HG03095 (cell line): Measurements from ENCODE around the gene ASB2.
A peak's percentile ranks its signal among the peaks of the same experiment; 100 is the strongest.

Source experiments
- ATAC-seq: cut with Tn5 transposase; IDR thresholded peaks from one replicate; pipeline ENCODE4 v1.9.1; 2021; ENCODE audit warnings: moderate library complexity; ENCODE audit not compliant: unreplicated experiment

ASB2 gene

GRCh38 chr14:93976477-93977057, at the start of gene ASB2:
TSS of gene ASB2 (minus strand) at chr14:93976570. CDS start at chr14:93964539, 12,031 bp downstream.
- peak; percentile 11 for ATAC-seq

GRCh38 chr14:94025720-94026119, 49.4 kb upstream of the ASB2 start:
- ATAC-seq = no peak

- no peak for ATAC-seq
Measured at GRCh38 chr14:94024549-94024948, 48.2 kb upstream of the ASB2 start.

GRCh38 chr14:94022532-94023411, 46.4 kb upstream of the ASB2 start:
- no peak for ATAC-seq

- ATAC-seq = no peak
Measured at GRCh38 chr14:94021416-94022157, 45.2 kb upstream of the ASB2 start.

- ATAC-seq = no peak
Measured at GRCh38 chr14:94021001-94021400, 44.6 kb upstream of the ASB2 start.

- no peak for ATAC-seq
Measured at GRCh38 chr14:94020267-94020666, 43.9 kb upstream of the ASB2 start.

GRCh38 chr14:94019329-94019728, 43.0 kb upstream of the ASB2 start:
- no peak for ATAC-seq

- no peak for ATAC-seq
Measured at GRCh38 chr14:94018308-94018707, 41.9 kb upstream of the ASB2 start.

GRCh38 chr14:94016446-94016976, 40.1 kb upstream of the ASB2 start:
- ATAC-seq = no peak

- ATAC-seq = no peak
Measured at GRCh38 chr14:94015223-94015622, 38.9 kb upstream of the ASB2 start.

- no peak for ATAC-seq
Measured at GRCh38 chr14:94014382-94014781, 38.0 kb upstream of the ASB2 start.

GRCh38 chr14:94011795-94012194, 35.4 kb upstream of the ASB2 start:
- ATAC-seq = no peak

- ATAC-seq = no peak
Measured at GRCh38 chr14:94010625-94011024, 34.3 kb upstream of the ASB2 start.

- peak; percentile 60 for ATAC-seq
Measured at GRCh38 chr14:94009767-94010166, 33.4 kb upstream of the ASB2 start.

- no peak for ATAC-seq
Measured at GRCh38 chr14:94008234-94008633, 31.9 kb upstream of the ASB2 start.

GRCh38 chr14:94005324-94006073, 29.1 kb upstream of the ASB2 start:
- ATAC-seq = no peak

- no peak for ATAC-seq
Measured at GRCh38 chr14:94004015-94004414, 27.6 kb upstream of the ASB2 start.

- no peak for ATAC-seq
Measured at GRCh38 chr14:94003397-94003796, 27.0 kb upstream of the ASB2 start.

- ATAC-seq = no peak
Measured at GRCh38 chr14:94001501-94002396, 25.4 kb upstream of the ASB2 start.
